Testis (tissue), 2 donors: ENCODE measurements around the gene PRKAG2.

Experiments
- POLR2A ChIP-seq: fragments of 450-650 bp; IDR thresholded peaks from one replicate; pipeline ENCODE4 v1.6.1; 2017; ENCODE audit warnings: antibody characterized with exemption, mild to moderate bottlenecking, moderate library complexity
- TF ChIP-seq, protein P1 (sequence below), 3 experiments: fragments of 450-650 bp in 2 of 3; fragments of 200-600 bp in 1 of 3; sonication (generic) in 1 of 3; IDR thresholded peaks; one replicate each; pipeline ENCODE4 v1.5.1; 2016 to 2019; ENCODE audit warnings: antibody characterized with exemption in 3 of 3, mild to moderate bottlenecking in 2 of 3, moderate library complexity in 1 of 3

DNA sequence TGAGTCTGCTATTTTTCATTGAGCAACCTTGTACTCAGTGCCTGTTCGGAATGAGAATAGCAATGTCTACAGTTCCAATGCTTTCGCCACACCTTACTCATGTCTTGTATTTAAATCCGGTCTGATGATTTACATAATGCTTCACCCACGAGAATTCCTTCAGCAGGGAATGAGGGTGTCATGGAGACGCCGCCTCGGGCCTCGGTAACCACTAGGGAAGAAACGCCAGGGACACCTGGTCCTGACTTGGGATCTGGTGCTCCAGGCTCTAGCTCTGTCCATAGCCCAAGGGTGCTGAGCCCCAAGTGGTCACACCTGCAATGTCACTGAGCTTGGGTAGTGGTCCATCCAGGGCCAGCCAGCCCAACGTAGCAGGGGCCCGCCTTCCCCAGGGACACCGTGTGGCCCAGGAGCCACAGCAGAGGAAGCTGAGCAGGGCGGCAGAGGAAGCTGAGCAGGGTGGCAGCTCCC lies 37.4 kb downstream of the PRKAG2 start:
- TF ChIP-seq, protein P1, sequence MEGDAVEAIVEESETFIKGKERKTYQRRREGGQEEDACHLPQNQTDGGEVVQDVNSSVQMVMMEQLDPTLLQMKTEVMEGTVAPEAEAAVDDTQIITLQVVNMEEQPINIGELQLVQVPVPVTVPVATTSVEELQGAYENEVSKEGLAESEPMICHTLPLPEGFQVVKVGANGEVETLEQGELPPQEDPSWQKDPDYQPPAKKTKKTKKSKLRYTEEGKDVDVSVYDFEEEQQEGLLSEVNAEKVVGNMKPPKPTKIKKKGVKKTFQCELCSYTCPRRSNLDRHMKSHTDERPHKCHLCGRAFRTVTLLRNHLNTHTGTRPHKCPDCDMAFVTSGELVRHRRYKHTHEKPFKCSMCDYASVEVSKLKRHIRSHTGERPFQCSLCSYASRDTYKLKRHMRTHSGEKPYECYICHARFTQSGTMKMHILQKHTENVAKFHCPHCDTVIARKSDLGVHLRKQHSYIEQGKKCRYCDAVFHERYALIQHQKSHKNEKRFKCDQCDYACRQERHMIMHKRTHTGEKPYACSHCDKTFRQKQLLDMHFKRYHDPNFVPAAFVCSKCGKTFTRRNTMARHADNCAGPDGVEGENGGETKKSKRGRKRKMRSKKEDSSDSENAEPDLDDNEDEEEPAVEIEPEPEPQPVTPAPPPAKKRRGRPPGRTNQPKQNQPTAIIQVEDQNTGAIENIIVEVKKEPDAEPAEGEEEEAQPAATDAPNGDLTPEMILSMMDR (IDR thresholded peaks at IDR 0.05): no peak
- TF ChIP-seq POLR2A: no peak
